Measurements from ENCODE around the gene LY6G6C.
A peak's percentile ranks its signal among the peaks of the same experiment; 100 is the strongest.

The LY6G6C gene

GRCh38 chr6:31680226-31681134 lies 41.1 kb downstream of the LY6G6C start, which contains the start of gene LY6G5C:
LY6G5C (minus strand) TSS chr6:31681067; CDS start chr6:31680373, 694 bp downstream.
- no peaks in the 10 kb centered on the region for H3K36me3 ChIP-seq (ENCODE audit: control insufficient read depth, low read depth, low read length)
- H3K27ac ChIP-seq (ENCODE audit: low read length): no peak within 1 kb of the TSS
- H3K4me3 ChIP-seq (ENCODE audit: low read length): peak within 1 kb of the TSS; percentile 65
- H3K4me1 ChIP-seq (ENCODE audit: control insufficient read depth, low read depth, low read length): peaks cover 5% of the 10 kb centered on the region
- no peaks in the 10 kb centered on the region for H3K9me3 ChIP-seq (ENCODE audit: control insufficient read depth, low read depth, low read length)
- H3K9ac ChIP-seq (ENCODE audit: low read length): no peak within 1 kb of the TSS
- peaks cover 29% of the 10 kb centered on the region for H3K27me3 ChIP-seq (ENCODE audit: control insufficient read depth, insufficient read depth, low read length)

GRCh38 chr6:31677955-31678354 lies 43.6 kb downstream of the LY6G6C start:
- Histone ChIP-seq H3K27ac (ENCODE audit: low read length) (no peak overlapping the region), H3K4me3 (ENCODE audit: low read length) (no peak overlapping the region), H3K27me3 (ENCODE audit: control insufficient read depth, insufficient read depth, low read length) (peaks cover 29% of the 10 kb centered on the region), H3K9ac (ENCODE audit: low read length) (no peak overlapping the region), H3K4me1 (ENCODE audit: control insufficient read depth, low read depth, low read length) (no peaks in the 10 kb centered on the region), H3K36me3 (ENCODE audit: control insufficient read depth, low read depth, low read length) (no peaks in the 10 kb centered on the region), H3K9me3 (ENCODE audit: control insufficient read depth, low read depth, low read length) (no peaks in the 10 kb centered on the region)

GRCh38 chr6:31676904-31677303 lies 44.6 kb downstream of the LY6G6C start:
- Histone ChIP-seq H3K9me3 (ENCODE audit: control insufficient read depth, low read depth, low read length) (no peaks in the 10 kb centered on the region), H3K36me3 (ENCODE audit: control insufficient read depth, low read depth, low read length) (peaks cover 4% of the 10 kb centered on the region), H3K4me3 (ENCODE audit: low read length) (no peak overlapping the region), H3K27me3 (ENCODE audit: control insufficient read depth, insufficient read depth, low read length) (peaks cover 18% of the 10 kb centered on the region), H3K27ac (ENCODE audit: low read length) (no peak overlapping the region), H3K4me1 (ENCODE audit: control insufficient read depth, low read depth, low read length) (no peaks in the 10 kb centered on the region), H3K9ac (ENCODE audit: low read length) (no peak overlapping the region)

- Histone ChIP-seq H3K9me3 (ENCODE audit: control insufficient read depth, low read depth, low read length) (no peaks in the 10 kb centered on the region), H3K4me1 (ENCODE audit: control insufficient read depth, low read depth, low read length) (no peaks in the 10 kb centered on the region), H3K4me3 (ENCODE audit: low read length) (no peak overlapping the region), H3K9ac (ENCODE audit: low read length) (no peak overlapping the region), H3K36me3 (ENCODE audit: control insufficient read depth, low read depth, low read length) (peaks cover 9% of the 10 kb centered on the region), H3K27ac (ENCODE audit: low read length) (no peak overlapping the region), H3K27me3 (ENCODE audit: control insufficient read depth, insufficient read depth, low read length) (peaks cover 14% of the 10 kb centered on the region)
Observed at GRCh38 chr6:31676322-31676903, 45.1 kb downstream of the LY6G6C start.

GRCh38 chr6:31669676-31670075 lies 51.9 kb downstream of the LY6G6C start, which contains the start of gene LY6G5B:
LY6G5B (plus strand) TSS chr6:31669976; CDS start chr6:31670951, 975 bp downstream.
- H3K36me3 ChIP-seq (ENCODE audit: control insufficient read depth, low read depth, low read length): peaks cover 56% of the 10 kb centered on the region
- no peak within 1 kb of the TSS for H3K4me3 ChIP-seq (ENCODE audit: low read length)
- H3K9ac ChIP-seq (ENCODE audit: low read length): no peak within 1 kb of the TSS
- no peaks in the 10 kb centered on the region for H3K27me3 ChIP-seq (ENCODE audit: control insufficient read depth, insufficient read depth, low read length)
- H3K4me1 ChIP-seq (ENCODE audit: control insufficient read depth, low read depth, low read length): no peaks in the 10 kb centered on the region
- H3K9me3 ChIP-seq (ENCODE audit: control insufficient read depth, low read depth, low read length): no peaks in the 10 kb centered on the region
- H3K27ac ChIP-seq (ENCODE audit: low read length): no peak within 1 kb of the TSS

Measured in iPS-18a (cell line).